ENCODE data around the gene GNAT2.

Gene GNAT2

GRCh38 chr1:109628540-109629321 lies 9.3 kb upstream of the GNAT2 start:
- Histone ChIP-seq H3K27ac (ENCODE audit: low read depth, low read length) (no peak overlapping the region), H4K20me1 (ENCODE audit: control insufficient read depth, insufficient read depth, low read depth, low read length) (no peaks in the 10 kb centered on the region), H3F3A (ENCODE audit: control insufficient read depth, insufficient read depth) (peaks cover 3% of the 10 kb centered on the region; the same call in 1 of the 2 replicates), H3K4me2 (ENCODE audit: low read length) (no peak overlapping the region), H3K9me2 (replicated peaks; ENCODE audit: control insufficient read depth, low read length) (no peaks in the 10 kb centered on the region), H3K9me3 (ENCODE audit: control insufficient read depth, insufficient read depth, low read length) (no peaks in the 10 kb centered on the region), H3K4me3 (ENCODE audit: low read length) (no peak overlapping the region), H3K4me1 (ENCODE audit: control insufficient read depth, low read length) (peaks cover 15% of the 10 kb centered on the region), H3K79me2 (ENCODE audit: control insufficient read depth, low read length) (peaks cover 18% of the 10 kb centered on the region), H3K36me3 (ENCODE audit: control insufficient read depth, low read length) (peaks cover 49% of the 10 kb centered on the region), H3K27me3 (ENCODE audit: control insufficient read depth, low read length) (no peaks in the 10 kb centered on the region)
- no peak for TF ChIP-seq EZH2phosphoT487 (IDR thresholded peaks at IDR 0.05; ENCODE audit: borderline replicate concordance, low read length)
- no peak for TF ChIP-seq CTCF (IDR thresholded peaks at IDR 0.05; ENCODE audit: low read depth, low read length, poor library complexity, severe bottlenecking)

GRCh38 chr1:109627692-109628399 lies 8.4 kb upstream of the GNAT2 start:
- H3K9me3 ChIP-seq (ENCODE audit: control insufficient read depth, insufficient read depth, low read length): no peaks in the 10 kb centered on the region
- H3K36me3 ChIP-seq (ENCODE audit: control insufficient read depth, low read length): peaks cover 49% of the 10 kb centered on the region
- H3K27me3 ChIP-seq (ENCODE audit: control insufficient read depth, low read length): no peaks in the 10 kb centered on the region
- no peaks in the 10 kb centered on the region for H4K20me1 ChIP-seq (ENCODE audit: control insufficient read depth, insufficient read depth, low read depth, low read length)
- peaks cover 27% of the 10 kb centered on the region for H3K79me2 ChIP-seq (ENCODE audit: control insufficient read depth, low read length)
- H3F3A ChIP-seq (ENCODE audit: control insufficient read depth, insufficient read depth): no peaks in the 10 kb centered on the region
- H3K4me1 ChIP-seq (ENCODE audit: control insufficient read depth, low read length): peaks cover 24% of the 10 kb centered on the region
- no peak overlapping the region for H3K4me3 ChIP-seq (ENCODE audit: low read length)
- H3K9me2 ChIP-seq (replicated peaks; ENCODE audit: control insufficient read depth, low read length): no peaks in the 10 kb centered on the region
- no peak overlapping the region for H3K4me2 ChIP-seq (ENCODE audit: low read length)
- TF ChIP-seq EZH2phosphoT487 (IDR thresholded peaks at IDR 0.05; ENCODE audit: borderline replicate concordance, low read length) (no peak), CTCF (IDR thresholded peaks at IDR 0.05; ENCODE audit: low read depth, low read length, poor library complexity, severe bottlenecking) (no peak)
- H3K27ac ChIP-seq (ENCODE audit: low read depth, low read length): no peak overlapping the region

- H3K79me2 ChIP-seq (ENCODE audit: control insufficient read depth, low read length): peaks cover 37% of the 10 kb centered on the region
- no peak overlapping the region for H3K4me3 ChIP-seq (ENCODE audit: low read length)
- H3K4me1 ChIP-seq (ENCODE audit: control insufficient read depth, low read length): peaks cover 34% of the 10 kb centered on the region
- TF ChIP-seq CTCF (IDR thresholded peaks at IDR 0.05; ENCODE audit: low read depth, low read length, poor library complexity, severe bottlenecking) (no peak), EZH2phosphoT487 (IDR thresholded peaks at IDR 0.05; ENCODE audit: borderline replicate concordance, low read length) (no peak)
- H3K27ac ChIP-seq (ENCODE audit: low read depth, low read length): no peak overlapping the region
- no peaks in the 10 kb centered on the region for H3F3A ChIP-seq (ENCODE audit: control insufficient read depth, insufficient read depth)
- no peaks in the 10 kb centered on the region for H3K9me2 ChIP-seq (replicated peaks; ENCODE audit: control insufficient read depth, low read length)
- no peaks in the 10 kb centered on the region for H4K20me1 ChIP-seq (ENCODE audit: control insufficient read depth, insufficient read depth, low read depth, low read length)
- H3K9me3 ChIP-seq (ENCODE audit: control insufficient read depth, insufficient read depth, low read length): no peaks in the 10 kb centered on the region
- H3K4me2 ChIP-seq (ENCODE audit: low read length): no peak overlapping the region
- peaks cover 49% of the 10 kb centered on the region for H3K36me3 ChIP-seq (ENCODE audit: control insufficient read depth, low read length)
- H3K27me3 ChIP-seq (ENCODE audit: control insufficient read depth, low read length): no peaks in the 10 kb centered on the region
Observed at GRCh38 chr1:109626682-109627408, 7.4 kb upstream of the GNAT2 start.
